HG03139 (cell line): ENCODE results near the gene LRRC36.
"Not testable (repeated sequence)": the region's sequence is repeated elsewhere in the genome, so short reads cannot be mapped to it uniquely, and the experiment has no call there.

Experiments used
- ATAC-seq: cut with Tn5 transposase; IDR thresholded peaks from one replicate; pipeline ENCODE4 v1.9.1; 2021; ENCODE audit not compliant: unreplicated experiment

The LRRC36 gene

GRCh38 chr16:67399749-67400704 lies 73.4 kb downstream of the LRRC36 start:
- no peak for ATAC-seq

- no peak for ATAC-seq
These were observed 74.3 kb downstream of the LRRC36 start for GRCh38 chr16:67400901-67401300.

GRCh38 chr16:67403976-67404555 lies 77.5 kb downstream of the LRRC36 start:
- no peak for ATAC-seq

GRCh38 chr16:67404740-67405226 lies 78.2 kb downstream of the LRRC36 start:
- no peak for ATAC-seq

- ATAC-seq: no peak
These were observed 78.7 kb downstream of the LRRC36 start for GRCh38 chr16:67405336-67405735.

- no peak for ATAC-seq
These were observed 79.7 kb downstream of the LRRC36 start for GRCh38 chr16:67406111-67406971.

GRCh38 chr16:67407176-67407787 lies 80.7 kb downstream of the LRRC36 start:
- no peak for ATAC-seq

- ATAC-seq: no peak
These were observed 81.3 kb downstream of the LRRC36 start for GRCh38 chr16:67407788-67408452.

- ATAC-seq: no peak
These were observed 83.0 kb downstream of the LRRC36 start for GRCh38 chr16:67409631-67410030.

- no peak for ATAC-seq
These were observed 84.7 kb downstream of the LRRC36 start for GRCh38 chr16:67411339-67411738.

- no peak for ATAC-seq
These were observed 85.7 kb downstream of the LRRC36 start for GRCh38 chr16:67412294-67412693.

GRCh38 chr16:67413978-67414911 lies 87.6 kb downstream of the LRRC36 start:
- no peak for ATAC-seq

GRCh38 chr16:67415421-67415820 lies 88.8 kb downstream of the LRRC36 start:
- ATAC-seq: not testable (repeated sequence)

- ATAC-seq: peak; percentile 81
These were observed 89.5 kb downstream of the LRRC36 start, which contains the start of gene ZDHHC1 for GRCh38 chr16:67415872-67416793. Gene ZDHHC1, minus strand, starts transcription at chr16:67416477. Its CDS starts 8,702 bp downstream, at chr16:67407775.

GRCh38 chr16:67417333-67418061 lies 90.9 kb downstream of the LRRC36 start:
- no peak for ATAC-seq

- no peak for ATAC-seq
These were observed 92.9 kb downstream of the LRRC36 start for GRCh38 chr16:67419502-67419901.

- no peak for ATAC-seq
These were observed 93.3 kb downstream of the LRRC36 start for GRCh38 chr16:67419931-67420330.
